BLaER1 treated with 17β-estradiol and CSF1 and Interleukin-3, amounts not matched to agents 10 nM and 100 nM (cell line): Measurements from ENCODE around the gene CALML4.
A peak's percentile ranks its signal among the peaks of the same experiment; 100 is the strongest.
"Not testable (repeated sequence)": the region's sequence is repeated elsewhere in the genome, so short reads cannot be mapped to it uniquely, and the experiment has no call there.

Experiments
- H3K27ac ChIP-seq, 11 experiments: shearing (Covaris generic); formaldehyde crosslinking; 2 replicates each; pipeline ENCODE4 v1.8.1; 2022
- H3K27me3 ChIP-seq, 11 experiments: shearing (Covaris generic); formaldehyde crosslinking; 2 replicates each; pipeline ENCODE4 v1.8.1; 2022
- H3K36me3 ChIP-seq, 11 experiments: shearing (Covaris generic); formaldehyde crosslinking; 2 replicates each; pipeline ENCODE4 v1.8.1; 2022
- H3K4me1 ChIP-seq, 10 experiments: shearing (Covaris generic); formaldehyde crosslinking; 2 replicates each; pipeline ENCODE4 v1.8.1; 2022
- H3K4me2 ChIP-seq, 11 experiments: shearing (Covaris generic); formaldehyde crosslinking; 2 replicates each; pipeline ENCODE4 v1.8.1; 2022
- H3K4me3 ChIP-seq, 10 experiments: shearing (Covaris generic); formaldehyde crosslinking; 2 replicates each; pipeline ENCODE4 v1.8.1; 2022
- H3K9ac ChIP-seq, 11 experiments: shearing (Covaris generic); formaldehyde crosslinking; 2 replicates each; pipeline ENCODE4 v1.8.1; 2022
- H3K9me3 ChIP-seq, 11 experiments: shearing (Covaris generic); formaldehyde crosslinking; replicated peaks in 1 of 11; 2 replicates each; pipeline ENCODE4 v1.8.1; 2022
- H4K20me1 ChIP-seq, 11 experiments: shearing (Covaris generic); formaldehyde crosslinking; 2 replicates each; pipeline ENCODE4 v1.8.1; 2022
- Cebpa-rat ChIP-seq, 11 experiments: shearing (Covaris generic); IDR thresholded peaks; 2 replicates each; pipeline ENCODE4 v1.8.1; 2022

Gene CALML4

DNA sequence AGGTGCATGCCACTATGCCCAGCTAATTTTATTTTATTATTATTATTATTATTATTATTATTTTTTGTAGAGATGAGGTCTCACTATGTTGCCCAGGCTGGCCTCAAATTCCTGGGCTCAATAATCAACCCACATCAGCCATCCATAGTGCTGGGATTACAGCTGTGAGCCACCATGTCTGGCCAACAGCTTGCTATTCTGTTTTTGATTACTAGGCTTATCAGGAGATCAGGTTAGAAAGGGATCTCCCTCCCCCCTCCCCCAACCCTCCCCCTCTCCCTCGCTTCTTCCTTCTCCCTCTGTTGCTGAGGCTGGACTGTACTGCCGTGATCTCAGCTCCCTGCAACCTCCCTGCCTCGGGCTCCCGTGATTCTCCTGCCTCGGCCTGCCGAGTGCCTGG is 15.8 kb upstream of the CALML4 start:
- Histone ChIP-seq H3K4me1 (peaks cover 33 to 56% (median 44%) of the 10 kb centered on the region in 10 experiments), H3K9ac (no peak overlapping the region), H3K36me3 (peaks cover 0 to 69% (median 52%) of the 10 kb centered on the region in 11 experiments; a peak in 20 of 22 replicates)

DNA sequence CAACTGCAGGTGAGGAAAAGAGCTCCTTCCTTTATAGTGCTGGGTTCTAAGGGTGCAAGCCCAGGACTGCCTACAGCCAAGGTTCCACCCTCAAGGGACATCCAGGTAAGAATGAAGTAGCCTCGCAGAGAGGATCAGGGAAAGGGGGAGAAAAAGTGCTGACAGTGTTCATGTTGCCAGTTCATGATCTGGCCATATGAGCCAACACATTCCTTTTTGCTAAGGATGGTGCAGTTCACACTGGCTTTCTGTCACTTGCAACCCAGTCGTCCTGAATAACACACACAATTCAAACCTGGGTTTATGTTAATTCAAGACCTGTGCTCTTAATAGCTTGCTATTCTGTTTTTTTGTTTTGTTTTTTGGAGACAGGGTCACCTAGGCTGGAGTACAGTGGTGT is 15.4 kb upstream of the CALML4 start:
- Histone ChIP-seq H3K9ac (no peak overlapping the region), H3K4me3 (no peak overlapping the region), H3K9me3 (peaks cover 0 to 33% (median 15%) of the 10 kb centered on the region in 11 experiments; a peak in 19 of 22 replicates), H4K20me1 (peaks cover 8 to 84% (median 61%) of the 10 kb centered on the region in 11 experiments; a peak in 20 of 22 replicates), H3K36me3 (peaks cover 0 to 74% (median 54%) of the 10 kb centered on the region in 11 experiments; a peak in 20 of 22 replicates), H3K4me1 (peaks cover 33 to 56% (median 44%) of the 10 kb centered on the region in 10 experiments), H3K27ac (no peak overlapping the region), H3K27me3 (no peaks in the 10 kb centered on the region), H3K4me2 (peak overlapping the region in 1 of 11 experiments; percentile 5; a peak in 1 of 22 replicates)
- TF ChIP-seq Cebpa-rat (IDR thresholded peaks at IDR 0.05) = no peak

More for the DNA sequence above, 15.8 kb upstream of the CALML4 start:
- no peak for TF ChIP-seq Cebpa-rat (IDR thresholded peaks at IDR 0.05)
- no peaks in the 10 kb centered on the region for H3K27me3 ChIP-seq
- no peak overlapping the region for H3K4me3 ChIP-seq
- no peak overlapping the region for H3K4me2 ChIP-seq
- no peak overlapping the region for H3K27ac ChIP-seq
- peaks cover 0 to 33% (median 15%) of the 10 kb centered on the region in 11 experiments; a peak in 19 of 22 replicates for H3K9me3 ChIP-seq
- peaks cover 8 to 84% (median 62%) of the 10 kb centered on the region in 11 experiments; a peak in 20 of 22 replicates for H4K20me1 ChIP-seq

DNA sequence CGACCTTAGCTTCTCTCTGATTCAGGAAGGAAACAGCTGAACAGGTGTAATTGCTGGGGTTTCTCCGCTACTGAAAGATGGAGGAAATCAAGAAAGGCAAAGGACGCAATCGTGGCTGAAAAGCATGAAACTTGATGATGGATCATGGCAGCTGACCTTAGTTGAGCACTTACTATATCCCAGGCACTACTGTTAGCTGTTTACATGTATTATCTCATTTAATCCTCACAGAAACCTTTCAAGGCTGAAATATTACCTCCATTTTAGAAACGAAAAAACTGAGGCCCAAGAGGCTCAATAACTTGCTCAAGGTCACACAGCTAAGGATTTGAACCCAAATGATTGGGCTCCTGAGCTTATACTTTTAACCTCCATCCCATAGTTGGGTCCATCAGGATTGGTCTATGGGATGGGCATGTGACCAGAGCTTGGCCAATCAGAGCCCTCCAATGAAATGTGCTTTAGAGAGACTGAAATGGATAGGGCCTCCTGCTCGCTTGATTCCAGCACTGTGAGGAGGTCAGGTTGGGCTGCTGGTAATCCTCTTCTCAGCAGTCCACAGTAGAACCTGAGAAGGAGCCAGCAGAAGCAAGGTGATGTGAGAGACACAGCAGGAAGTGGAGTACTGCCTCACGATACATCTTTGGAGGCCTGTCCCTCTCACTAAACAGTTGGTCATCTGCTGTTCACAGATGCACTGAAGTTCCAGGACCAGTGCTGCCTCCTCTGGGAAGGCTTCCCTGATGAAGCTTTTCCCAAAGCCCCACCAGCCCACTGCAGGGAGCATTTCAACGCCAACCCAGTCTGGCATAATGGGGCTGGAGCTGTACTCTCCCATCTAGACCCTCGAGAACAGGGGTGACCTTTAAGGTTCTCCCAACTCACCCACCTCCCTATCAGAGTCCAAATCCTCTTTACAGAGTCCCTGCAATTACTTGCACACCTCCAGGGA is 14.0 kb upstream of the CALML4 start:
- peaks cover 0 to 82% (median 54%) of the 10 kb centered on the region in 11 experiments; a peak in 20 of 22 replicates for H3K36me3 ChIP-seq
- peaks cover 35 to 58% (median 46%) of the 10 kb centered on the region in 10 experiments for H3K4me1 ChIP-seq
- no peaks in the 10 kb centered on the region for H3K27me3 ChIP-seq
- H4K20me1 ChIP-seq = peaks cover 2 to 87% (median 68%) of the 10 kb centered on the region in 11 experiments; a peak in 19 of 22 replicates
- no peak overlapping the region for H3K4me3 ChIP-seq
- H3K4me2 ChIP-seq = no peak overlapping the region
- no peak for TF ChIP-seq Cebpa-rat (IDR thresholded peaks at IDR 0.05)
- 0 out of 22 replicates have a peak overlapping the region, but pooled peaks of 1 of the 11 experiments have one; percentile 7 for H3K27ac ChIP-seq
- H3K9me3 ChIP-seq = peaks cover 0 to 33% (median 15%) of the 10 kb centered on the region in 11 experiments; a peak in 19 of 22 replicates
- no peak overlapping the region for H3K9ac ChIP-seq

GRCh38 chr15:68218331-68218730 is 13.2 kb upstream of the CALML4 start:
- Histone ChIP-seq H3K4me3 (no peak overlapping the region), H3K4me2 (no peak overlapping the region; a peak in 1 of 22 replicates), H3K9me3 (peaks cover 0 to 33% (median 15%) of the 10 kb centered on the region in 11 experiments; a peak in 19 of 22 replicates), H3K9ac (no peak overlapping the region), H3K4me1 (peaks cover 32 to 58% (median 45%) of the 10 kb centered on the region in 10 experiments), H4K20me1 (peaks cover 0 to 87% (median 69%) of the 10 kb centered on the region in 11 experiments; a peak in 17 of 22 replicates), H3K27ac (no peak overlapping the region), H3K27me3 (no peaks in the 10 kb centered on the region), H3K36me3 (peaks cover 0 to 84% (median 54%) of the 10 kb centered on the region in 11 experiments; a peak in 20 of 22 replicates)
- TF ChIP-seq Cebpa-rat (IDR thresholded peaks at IDR 0.05) = no peak

DNA sequence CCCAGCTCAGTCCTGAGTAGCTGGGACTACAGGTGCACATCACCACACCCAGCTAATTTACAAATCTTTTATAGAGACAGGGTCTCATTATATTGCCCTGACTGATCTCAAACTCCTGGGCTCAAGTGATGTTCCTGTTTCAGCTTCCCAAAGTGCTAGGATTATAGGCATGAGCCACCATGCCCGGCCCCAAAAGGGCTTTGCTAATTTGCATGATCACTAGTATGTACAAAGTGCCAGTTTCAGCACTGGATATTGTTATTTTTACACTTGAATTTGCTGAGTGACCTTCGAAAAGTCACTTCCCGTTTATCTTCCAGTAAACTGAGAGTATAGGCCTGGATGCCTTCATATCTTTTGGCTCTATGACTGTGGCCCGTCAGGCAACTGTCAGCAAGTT is 12.2 kb upstream of the CALML4 start:
- Histone ChIP-seq H3K36me3 (peaks cover 0 to 88% (median 54%) of the 10 kb centered on the region in 11 experiments; a peak in 20 of 22 replicates), H4K20me1 (peaks cover 0 to 89% (median 75%) of the 10 kb centered on the region in 11 experiments; a peak in 17 of 22 replicates), H3K4me1 (peaks cover 28 to 57% (median 41%) of the 10 kb centered on the region in 10 experiments), H3K9ac (no peak overlapping the region; a peak in 1 of 22 replicates), H3K9me3 (peaks cover 0 to 31% (median 12%) of the 10 kb centered on the region in 11 experiments; a peak in 19 of 22 replicates), H3K4me3 (no peak overlapping the region), H3K27ac (no peak overlapping the region; a peak in 1 of 22 replicates), H3K4me2 (peak overlapping the region in 2 of 11 experiments; percentile 67 to 70; a peak in 4 of 22 replicates), H3K27me3 (no peaks in the 10 kb centered on the region)
- TF ChIP-seq Cebpa-rat (IDR thresholded peaks at IDR 0.05) = no peak

GRCh38 chr15:68214838-68215254 is 9.7 kb upstream of the CALML4 start:
- no peak for TF ChIP-seq Cebpa-rat (IDR thresholded peaks at IDR 0.05)
- peak overlapping the region in 4 of 11 experiments; percentile 12 to 47 (median 37); a peak in 6 of 22 replicates for H3K27ac ChIP-seq
- H3K36me3 ChIP-seq = peaks cover 9 to 79% (median 51%) of the 10 kb centered on the region in 11 experiments; a peak in 20 of 22 replicates
- no peaks in the 10 kb centered on the region for H3K27me3 ChIP-seq
- peaks cover 46 to 73% (median 57%) of the 10 kb centered on the region in 10 experiments for H3K4me1 ChIP-seq
- peak overlapping the region in 4 of 11 experiments; percentile 9 to 44 (median 14); a peak in 3 of 22 replicates for H3K9ac ChIP-seq
- peaks cover 0 to 96% (median 81%) of the 10 kb centered on the region in 11 experiments; a peak in 17 of 22 replicates for H4K20me1 ChIP-seq
- H3K4me2 ChIP-seq = peak overlapping the region; percentile 60 to 92 (median 76)
- H3K9me3 ChIP-seq = peaks cover 0 to 12% (median 0%) of the 10 kb centered on the region in 11 experiments; a peak in 3 of 22 replicates
- H3K4me3 ChIP-seq = no peak overlapping the region

DNA sequence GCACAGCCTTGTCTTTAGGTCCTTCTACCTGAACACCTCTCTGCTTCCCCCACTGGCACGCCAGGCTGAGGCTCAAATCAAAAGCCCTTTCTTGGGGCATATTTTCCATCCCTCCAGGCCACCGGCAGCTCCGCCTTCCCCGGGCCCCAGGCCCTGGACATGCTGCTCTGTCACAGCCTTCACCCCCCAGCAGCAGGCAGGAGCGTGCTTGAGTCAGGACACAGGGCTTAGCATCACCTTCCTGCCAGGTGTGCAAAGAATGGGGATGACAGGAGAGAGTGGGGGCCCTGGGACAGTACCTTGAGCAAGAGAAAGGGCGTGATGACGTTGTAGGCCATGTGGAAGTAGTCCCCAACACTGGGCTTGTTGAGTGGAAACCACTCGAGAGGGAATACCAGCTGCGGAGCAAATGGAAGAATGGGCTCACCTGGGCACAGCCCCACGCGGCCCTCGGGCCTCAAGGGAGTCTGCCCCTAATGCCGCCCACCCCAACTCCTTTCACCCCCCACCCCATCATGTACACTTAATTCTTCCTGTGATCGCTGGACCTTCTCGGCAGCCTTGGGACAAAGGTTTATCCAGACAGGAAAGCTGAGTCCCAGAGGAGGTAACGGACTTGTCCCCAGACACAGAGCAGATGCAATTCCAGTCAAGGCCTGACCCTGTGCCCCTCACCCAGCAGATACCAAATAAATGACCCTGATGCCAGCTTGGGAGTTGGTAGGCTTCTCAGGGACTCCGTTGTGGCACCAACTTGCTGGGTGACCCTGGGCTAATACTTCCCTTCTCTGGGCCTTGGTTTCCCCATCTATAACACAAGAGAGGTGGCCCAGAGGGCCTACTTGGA is 9.1 kb upstream of the CALML4 start:
- H4K20me1 ChIP-seq = peaks cover 0 to 94% (median 75%) of the 10 kb centered on the region in 11 experiments; a peak in 17 of 22 replicates
- H3K36me3 ChIP-seq = peaks cover 9 to 73% (median 44%) of the 10 kb centered on the region in 11 experiments; a peak in 20 of 22 replicates
- H3K4me2 ChIP-seq = peak overlapping the region; percentile 60 to 92 (median 76)
- no peak overlapping the region for H3K4me3 ChIP-seq
- no peaks in the 10 kb centered on the region for H3K27me3 ChIP-seq
- TF ChIP-seq Cebpa-rat (IDR thresholded peaks at IDR 0.05) = no peak
- H3K27ac ChIP-seq = peak overlapping the region in 4 of 11 experiments; percentile 12 to 47 (median 37); a peak in 6 of 22 replicates
- H3K4me1 ChIP-seq = peaks cover 53 to 73% (median 60%) of the 10 kb centered on the region in 10 experiments
- H3K9me3 ChIP-seq = peaks cover 0 to 5% (median 0%) of the 10 kb centered on the region in 11 experiments; a peak in 3 of 22 replicates
- H3K9ac ChIP-seq = peak overlapping the region in 4 of 11 experiments; percentile 9 to 44 (median 14); a peak in 4 of 22 replicates

- H3K9me3 ChIP-seq, H3K9ac ChIP-seq, H3K27me3 ChIP-seq, H3K4me3 ChIP-seq: not testable (repeated sequence)
- Histone ChIP-seq H3K27ac (0 out of 22 replicates have a peak overlapping the region, but pooled peaks of 1 of the 11 experiments have one; percentile 12), H3K36me3 (peaks cover 9 to 65% (median 37%) of the 10 kb centered on the region in 11 experiments; a peak in 20 of 22 replicates), H4K20me1 (peaks cover 0 to 90% (median 68%) of the 10 kb centered on the region in 11 experiments; a peak in 17 of 22 replicates), H3K4me2 (peak overlapping the region in 6 of 11 experiments; percentile 20 to 92 (median 78); a peak in 10 of 22 replicates), H3K4me1 (peaks cover 60 to 77% (median 67%) of the 10 kb centered on the region in 10 experiments)
Observed at GRCh38 chr15:68213491-68213845, 8.3 kb upstream of the CALML4 start.
